ENCODE measurements around the gene C1D.

The C1D gene

DNA sequence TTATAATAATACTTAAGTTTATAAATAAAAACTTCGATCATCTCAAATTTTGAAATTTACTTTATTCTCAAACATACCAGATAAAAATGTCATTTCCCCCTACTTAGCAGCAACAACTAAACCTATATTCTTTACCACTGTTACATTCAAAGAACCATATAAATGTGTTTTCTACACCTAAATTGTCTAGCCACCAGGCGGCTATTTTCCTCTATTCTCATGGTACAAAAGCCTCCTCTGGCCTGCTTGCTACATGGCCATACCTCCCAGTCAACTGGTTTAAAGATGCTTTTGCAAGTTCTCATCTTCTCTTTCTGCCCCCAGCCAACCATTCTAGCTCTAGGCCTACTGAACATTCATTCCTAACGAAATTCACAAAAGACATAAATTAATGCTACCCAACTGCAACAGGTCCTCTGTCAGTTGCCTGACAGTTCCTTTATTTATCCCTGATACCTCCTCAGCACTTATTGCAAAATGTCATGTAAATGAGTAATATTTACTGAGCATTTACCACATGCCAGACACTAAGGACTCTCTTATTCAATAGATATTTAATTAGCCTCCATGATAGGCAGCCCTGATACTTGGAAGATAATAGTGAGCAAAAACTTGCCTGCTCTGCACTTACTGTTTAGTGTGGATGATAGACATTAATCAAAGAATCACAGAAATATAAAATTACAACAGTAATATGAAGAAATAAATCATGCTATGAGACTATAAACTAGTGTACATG is 5.0 kb downstream of the C1D start:
- no peak for DNase-seq

DNA sequence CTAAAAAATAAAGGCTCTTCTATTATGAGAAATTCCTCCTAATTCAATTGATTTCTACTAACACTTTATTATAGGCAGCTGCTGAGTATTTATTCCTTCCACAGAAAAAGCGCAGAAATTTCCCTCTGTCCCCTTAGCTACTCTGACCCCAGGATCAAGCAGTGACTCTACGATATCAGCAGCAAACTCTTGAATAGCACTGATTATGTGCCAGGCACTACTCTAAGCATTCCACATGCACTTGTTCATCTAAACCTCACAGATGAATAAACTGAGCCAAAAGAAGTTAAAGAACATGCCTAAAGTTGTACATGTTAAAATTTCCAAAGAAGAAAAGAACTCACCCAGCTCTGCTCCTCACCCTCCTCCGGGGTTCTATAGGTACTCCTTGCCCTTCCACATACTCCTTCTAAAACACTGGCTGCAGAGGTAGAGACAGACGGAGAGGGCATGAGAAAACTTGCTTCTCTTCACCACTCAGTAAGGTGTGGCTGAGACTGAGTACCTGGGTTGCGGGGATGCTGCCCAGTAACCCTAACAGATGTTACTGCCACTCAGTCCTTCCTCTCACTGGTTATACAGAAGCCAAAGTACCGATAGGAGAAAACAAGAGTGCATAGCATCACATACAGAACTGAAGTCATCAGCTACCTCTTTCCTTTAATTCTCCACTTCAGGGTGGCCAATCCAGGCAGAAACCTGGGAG is 9.9 kb downstream of the C1D start:
- no peak for DNase-seq

DNA sequence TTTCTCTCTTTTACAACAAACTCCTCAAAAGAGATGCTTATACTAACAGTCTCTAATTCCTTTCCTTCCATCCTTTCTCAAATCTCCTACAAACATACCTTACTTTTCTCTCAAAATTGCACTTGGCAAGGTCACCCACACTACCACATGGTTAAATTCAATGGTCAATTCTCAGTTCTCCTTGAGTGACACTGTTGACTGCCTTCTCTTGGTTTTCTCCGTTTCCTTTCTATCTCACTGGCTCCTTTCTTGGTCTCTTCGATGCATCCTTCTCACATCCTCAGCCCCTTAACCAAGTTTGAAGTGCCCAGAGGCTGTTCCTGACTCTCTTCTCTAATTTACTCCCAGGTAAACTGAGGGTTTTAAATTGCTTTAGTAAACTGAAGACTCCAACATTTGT is 12.5 kb downstream of the C1D start:
- no peak for DNase-seq

DNA sequence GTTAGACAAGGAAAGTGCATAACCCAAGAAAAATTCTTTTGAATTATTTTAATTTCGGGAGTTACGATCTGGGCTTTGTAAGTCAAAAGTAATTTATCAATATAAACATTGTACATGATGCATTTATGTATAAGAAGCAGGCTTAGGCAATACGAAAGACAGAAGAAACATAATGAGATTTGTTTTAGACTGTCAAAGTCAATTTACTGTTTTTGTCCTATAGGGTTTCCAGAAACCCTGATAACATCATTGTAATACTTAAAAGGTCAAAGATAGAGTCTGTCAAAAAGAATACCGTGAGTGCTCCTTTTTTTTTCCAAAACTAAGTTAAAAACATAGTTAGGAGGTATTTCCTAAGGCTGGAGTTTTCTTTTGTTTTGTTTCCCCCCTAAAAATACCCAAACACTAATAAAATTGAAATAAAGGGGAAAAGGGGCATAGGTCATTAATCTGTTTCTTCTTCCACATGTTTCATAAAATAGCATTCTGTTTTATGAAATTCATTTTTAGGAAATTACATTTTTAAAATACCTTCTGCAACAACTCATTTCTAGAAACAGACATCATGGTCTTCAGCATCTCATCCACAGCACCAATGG is 16.1 kb downstream of the C1D start:
- no peak for DNase-seq

DNA sequence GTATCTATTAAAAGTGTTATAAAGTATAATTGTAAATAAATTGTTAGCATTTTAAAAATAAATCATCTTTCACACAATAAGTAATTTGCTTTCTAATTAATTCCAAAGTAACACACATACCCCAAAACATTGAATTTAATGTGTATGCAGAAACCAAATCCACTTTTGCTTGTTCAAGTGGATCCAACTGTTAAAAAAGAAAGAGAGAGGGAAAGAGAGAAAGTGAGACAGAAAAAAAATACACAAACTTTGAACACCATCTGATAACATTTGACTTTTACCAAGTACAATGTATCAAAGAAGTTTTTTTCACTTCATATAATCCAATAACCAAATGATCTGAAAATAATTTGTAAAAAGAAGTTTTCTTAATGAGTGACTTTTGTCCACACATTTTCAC is 16.6 kb downstream of the C1D start:
- no peak for DNase-seq

DNA sequence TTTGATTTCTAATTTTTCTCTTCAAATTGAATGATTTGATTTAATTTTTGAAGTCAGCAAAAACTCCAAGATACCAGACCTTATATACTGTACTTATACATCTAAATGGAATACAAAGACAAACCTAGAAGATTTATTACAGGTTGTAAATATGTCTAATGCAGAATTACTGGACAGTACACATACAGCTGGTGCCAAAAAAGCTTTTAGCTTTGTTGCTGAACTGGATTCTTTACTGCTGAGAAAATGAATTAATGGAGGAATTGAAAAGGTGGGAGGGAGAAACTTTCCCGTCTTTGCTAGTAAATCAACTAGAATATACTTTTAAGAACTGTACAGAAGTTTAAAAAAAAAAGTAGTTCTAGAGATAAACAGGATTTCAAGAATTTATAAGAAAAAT is 17.5 kb downstream of the C1D start:
- no peak for DNase-seq

DNA sequence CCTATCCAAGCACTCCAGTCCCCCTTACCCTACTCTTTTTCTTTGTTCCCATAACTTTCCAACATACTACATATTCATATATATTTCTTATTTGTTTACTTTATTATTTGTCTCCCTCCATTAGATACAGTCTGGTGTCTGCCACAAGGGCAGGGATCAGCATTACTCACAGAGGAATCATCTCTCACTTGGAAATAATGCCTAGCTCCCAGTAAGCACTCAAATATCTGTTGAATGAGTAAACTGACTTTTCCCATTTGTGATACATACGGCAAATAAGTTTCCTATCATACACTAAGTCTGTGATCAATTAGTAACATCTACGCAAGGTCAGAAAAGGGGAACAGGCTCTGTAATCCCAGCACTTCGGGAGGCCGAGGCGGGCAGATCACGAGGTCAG is 18.7 kb downstream of the C1D start:
- no peak for DNase-seq

DNA sequence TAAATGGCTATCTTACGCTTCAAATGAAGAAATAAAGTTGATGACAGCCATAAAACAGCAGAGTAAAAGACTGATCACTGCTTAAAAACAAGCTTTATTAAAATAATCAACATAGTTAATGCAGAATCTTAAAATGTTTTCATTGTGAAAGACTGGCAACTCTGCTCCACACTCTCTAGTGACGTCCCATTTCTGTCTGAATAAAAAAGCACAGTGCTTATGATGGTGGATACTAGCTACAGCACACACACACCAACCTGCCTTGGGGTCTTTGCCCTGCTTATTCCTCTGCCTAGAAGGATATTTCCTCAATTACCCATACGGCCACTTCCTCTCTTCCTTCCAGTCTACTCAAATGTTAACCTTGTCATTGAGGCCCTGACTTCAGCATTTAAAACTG is 19.1 kb downstream of the C1D start:
- DNase-seq, result no peak

DNA sequence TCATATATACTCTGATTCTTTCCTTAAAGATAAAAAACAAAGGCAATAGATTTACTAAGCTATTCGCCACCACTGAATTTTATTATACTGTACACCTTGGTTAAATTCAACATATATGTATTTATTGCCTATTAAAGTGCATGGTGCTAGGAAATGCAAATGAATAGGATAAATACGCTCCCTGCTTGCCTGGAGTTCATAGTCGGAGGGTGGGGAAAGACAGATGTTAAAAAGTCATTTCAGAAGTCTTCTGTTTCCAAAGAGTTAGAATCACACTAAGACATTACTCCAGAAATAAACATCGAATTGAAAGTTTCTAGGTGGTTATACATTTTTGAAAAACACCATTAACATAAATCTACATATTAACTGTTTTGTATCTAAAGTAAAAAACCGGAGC is 19.8 kb downstream of the C1D start:
- no peak for DNase-seq

DNA sequence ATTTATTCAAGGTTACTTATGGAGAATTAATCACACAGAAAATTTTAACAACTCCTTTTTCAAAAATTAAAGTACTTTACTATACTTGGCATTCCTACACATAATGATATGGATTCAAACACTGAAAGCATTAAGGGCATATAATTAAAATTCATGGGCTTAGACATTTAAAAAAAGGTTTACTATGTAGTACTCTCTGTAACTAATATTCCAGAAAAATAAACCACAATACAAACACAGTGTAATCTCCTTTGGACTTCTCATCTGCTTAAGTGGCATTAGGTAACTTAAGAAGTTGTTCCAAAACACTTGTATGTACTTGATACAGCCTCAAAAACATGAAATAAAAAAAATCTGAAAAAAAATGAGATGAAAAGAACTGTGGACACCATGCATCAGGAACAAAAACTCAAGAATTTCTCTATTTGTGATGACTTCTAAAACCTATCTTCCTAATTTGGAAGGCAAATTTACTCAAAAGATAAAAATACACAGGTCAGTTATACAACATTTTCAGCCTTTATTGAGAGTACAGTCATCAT is 21.0 kb downstream of the C1D start:
- no peak for DNase-seq

DNA sequence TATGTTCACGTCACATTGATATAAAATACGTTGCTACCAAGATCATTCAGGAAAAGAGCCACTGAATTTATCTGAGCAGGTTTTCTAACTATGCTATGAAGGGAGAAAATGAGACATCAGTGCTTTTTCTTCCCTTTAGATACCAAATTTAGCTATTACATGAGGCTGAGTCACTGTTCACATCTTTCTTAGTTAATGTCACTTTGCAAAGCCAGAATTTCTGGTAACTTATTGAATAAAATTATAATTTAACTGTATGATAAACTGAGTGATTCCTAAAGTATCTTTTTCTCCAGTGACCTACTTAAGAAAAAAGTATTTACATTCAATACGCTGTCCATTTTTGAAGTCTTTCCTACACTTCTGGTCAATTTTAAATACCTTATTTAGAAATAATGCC is 22.7 kb downstream of the C1D start:
- DNase-seq, result no peak

DNA sequence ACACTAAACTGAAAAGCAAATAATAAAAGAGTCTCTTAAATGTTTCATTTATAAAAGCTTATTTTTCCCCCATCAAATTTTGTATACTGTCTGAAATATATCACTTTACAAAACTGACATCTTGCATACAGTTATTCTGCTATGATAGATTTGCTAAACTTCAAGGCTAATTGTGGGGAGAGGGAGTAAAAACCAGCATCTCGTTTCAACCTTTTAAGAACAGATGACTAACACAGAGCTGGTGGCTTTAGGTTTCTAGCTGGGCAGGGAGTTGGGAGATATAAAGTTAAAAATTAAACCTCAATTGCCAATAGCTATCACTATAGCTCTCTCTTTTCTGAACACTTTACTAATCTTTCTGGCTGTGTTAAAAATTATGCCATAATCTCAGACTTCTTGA is 23.5 kb downstream of the C1D start:
- no peak for DNase-seq

DNA sequence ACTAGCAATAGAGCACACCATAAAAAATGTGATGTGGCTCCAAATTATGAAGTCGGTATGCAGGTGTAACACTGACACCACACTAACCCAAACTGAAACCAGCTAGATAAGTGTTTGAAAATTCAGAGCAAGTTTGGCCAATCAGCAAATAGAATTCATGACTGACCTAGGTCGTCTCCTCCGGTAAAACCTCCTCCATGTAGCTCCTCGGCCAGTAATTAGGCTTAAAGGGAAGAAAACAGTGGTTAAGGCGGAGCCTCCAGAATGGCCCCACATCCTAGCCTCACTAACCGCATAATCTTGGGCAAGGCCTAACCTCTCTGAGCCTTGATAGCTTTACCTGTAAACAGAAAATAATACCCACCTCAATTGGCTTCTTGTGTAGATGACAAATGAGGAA is 30.1 kb downstream of the C1D start:
- no peak for DNase-seq

DNA sequence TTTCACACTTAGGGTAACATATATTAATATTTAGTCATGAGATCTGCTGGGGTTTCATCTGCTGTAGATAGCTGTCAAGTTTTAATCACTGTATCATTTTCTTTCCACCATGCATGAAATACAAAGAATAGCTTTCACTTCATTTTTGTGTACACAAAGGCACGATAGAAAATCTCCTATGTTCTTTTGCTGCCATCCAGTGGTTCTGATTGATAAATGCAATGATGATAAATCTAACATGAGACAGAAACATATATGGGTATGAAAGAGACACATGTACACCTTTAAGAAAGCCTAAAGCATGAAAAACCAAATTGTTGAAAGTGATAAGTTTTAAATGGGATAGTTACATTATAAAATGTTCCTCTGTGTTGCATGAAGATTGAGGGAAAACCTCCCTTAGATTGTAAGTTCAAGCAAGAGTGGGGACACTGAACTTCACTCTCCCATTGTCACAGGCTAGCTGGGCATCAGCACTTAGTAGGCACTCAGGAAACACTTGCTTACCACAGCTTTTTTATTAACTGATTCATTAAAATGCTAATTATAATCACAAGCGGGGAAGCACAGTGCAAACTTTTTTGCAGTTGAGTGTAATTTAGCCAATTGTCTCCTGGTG is 31.2 kb downstream of the C1D start:
- DNase-seq, result no peak

DNA sequence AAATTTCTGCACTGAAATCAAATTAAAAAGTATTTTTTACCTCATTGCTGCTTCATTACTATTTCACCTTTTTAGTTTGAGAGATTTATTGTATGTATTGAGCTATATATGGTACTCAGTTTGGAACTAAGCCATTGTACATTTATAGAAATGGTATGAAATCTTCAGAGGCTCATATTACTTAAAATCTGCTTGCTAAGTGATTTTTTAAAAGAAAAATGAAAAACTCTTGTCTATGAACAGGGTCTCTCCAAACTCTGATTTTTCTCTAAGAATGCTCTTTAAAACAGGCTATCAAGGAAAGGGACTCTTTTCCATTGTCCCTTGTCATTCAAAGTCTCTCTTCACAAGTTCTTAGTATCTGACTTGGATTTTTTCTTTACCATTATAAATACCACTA is 31.8 kb downstream of the C1D start:
- no peak for DNase-seq

DNA sequence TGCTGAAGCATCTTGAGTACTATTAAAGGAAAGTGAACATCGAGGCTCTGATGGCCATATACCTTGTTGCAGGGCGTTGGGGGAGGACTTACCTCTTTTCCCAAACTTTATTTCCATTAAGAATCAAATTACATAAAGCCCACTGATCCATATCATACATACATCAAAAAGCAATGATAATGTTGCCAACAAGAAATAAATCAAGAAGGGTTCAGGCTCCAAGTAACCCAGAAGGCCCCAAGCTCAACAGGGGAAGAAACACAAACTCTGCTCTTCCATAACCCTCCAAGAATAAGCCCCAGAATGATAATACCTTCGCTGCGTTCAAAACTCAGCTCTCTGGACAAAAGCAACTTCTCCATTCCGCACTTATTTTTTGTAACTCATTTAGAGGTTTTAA is 32.3 kb downstream of the C1D start:
- no peak for DNase-seq

DNA sequence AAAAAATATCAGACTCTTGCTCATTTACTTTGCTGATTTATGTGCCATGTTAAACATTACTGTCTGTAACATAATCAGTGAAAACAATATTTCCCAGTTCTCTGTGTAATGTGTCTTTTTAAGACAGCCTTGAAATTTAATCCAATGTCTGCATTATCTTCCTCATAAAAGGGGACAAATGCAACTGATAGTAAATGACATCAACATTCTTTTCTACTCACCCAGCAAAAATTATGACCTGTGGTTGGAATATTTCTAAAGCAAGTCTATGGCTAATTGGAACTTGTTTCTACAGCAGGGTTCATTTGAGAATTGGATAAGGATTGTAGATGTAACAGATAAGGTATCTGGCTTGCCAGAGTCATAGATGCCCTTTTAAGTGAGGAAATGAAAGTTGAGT is 34.8 kb downstream of the C1D start:
- no peak for DNase-seq

DNA sequence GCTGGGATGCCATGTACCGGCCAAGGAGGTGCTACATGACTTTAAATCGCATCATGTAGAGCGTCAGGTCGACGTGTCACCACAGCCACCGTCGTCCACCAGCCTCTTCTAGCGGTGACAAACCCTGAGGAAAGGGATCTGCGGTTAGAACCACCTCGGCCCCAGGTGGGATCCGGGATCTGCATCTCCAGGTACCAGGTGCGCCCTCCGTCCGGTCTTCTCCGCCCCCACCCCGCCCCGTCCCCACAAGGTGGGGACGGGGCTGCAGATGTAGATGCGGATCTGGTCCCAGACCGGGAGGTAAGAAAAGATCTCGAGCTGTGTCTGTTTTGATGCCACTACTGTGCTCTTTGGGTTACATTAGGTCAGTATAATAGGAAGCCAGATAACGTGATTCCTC is 38.4 kb downstream of the C1D start:
- DNase-seq, result no peak

DNA sequence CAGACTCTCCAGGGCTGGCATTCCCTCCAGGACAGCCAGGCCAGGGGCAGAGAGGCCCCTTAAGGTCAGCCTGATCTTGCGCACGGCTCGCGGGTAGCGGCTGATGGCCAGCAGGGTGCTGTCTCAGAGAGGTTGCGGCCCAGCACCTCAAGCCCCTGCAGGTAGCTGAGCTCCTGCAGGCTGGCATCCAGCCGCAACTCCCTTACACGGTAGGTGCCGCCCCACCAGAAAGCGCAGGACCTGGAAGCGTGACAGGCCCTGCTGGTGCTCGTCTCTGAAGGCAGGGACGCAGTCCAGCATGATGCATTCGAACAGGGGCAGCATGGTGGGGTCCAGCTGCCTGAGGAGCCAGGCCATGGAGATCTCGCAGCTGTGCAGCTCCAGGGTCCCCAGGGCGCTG is 38.9 kb downstream of the C1D start:
- no peak for DNase-seq

DNA sequence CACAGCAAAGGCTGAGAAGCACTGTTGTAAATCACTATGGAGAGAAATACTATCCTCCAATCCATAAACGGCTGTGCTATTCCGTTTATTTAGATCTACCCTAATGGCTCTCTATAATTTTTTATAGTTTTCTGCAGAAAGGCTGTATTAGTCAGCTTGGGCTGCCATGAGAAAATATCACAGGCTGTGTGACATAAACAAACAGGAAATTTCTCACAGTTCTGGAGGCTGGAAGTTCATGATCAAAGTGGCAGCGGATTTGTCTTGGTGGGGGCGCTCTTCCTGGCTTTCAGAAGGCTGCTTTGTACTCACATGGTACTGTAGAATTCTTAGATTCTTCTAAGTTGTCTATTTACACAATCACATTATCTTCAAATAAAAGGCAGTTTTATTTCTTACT is 44.1 kb downstream of the C1D start:
- DNase-seq, result no peak

DNA sequence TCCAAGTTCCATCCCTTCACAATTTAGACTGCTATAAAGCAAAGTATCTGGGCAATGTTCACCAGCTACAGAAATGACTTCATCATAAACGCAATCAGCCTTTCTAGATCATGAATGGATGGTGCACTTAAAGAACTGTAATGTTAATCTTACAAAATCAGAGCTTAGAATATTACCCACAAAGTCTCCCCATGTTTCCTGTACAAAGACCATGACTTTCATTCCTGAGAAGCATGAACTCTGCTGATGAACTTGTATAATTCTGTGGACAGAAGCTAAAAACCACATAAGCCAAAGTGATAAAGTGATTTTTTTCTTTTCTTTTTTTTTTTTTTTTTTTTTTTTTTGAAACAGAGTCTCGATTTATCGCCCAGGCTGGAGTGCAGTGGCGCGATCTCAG is 53.3 kb downstream of the C1D start:
- DNase-seq, result no peak

DNA sequence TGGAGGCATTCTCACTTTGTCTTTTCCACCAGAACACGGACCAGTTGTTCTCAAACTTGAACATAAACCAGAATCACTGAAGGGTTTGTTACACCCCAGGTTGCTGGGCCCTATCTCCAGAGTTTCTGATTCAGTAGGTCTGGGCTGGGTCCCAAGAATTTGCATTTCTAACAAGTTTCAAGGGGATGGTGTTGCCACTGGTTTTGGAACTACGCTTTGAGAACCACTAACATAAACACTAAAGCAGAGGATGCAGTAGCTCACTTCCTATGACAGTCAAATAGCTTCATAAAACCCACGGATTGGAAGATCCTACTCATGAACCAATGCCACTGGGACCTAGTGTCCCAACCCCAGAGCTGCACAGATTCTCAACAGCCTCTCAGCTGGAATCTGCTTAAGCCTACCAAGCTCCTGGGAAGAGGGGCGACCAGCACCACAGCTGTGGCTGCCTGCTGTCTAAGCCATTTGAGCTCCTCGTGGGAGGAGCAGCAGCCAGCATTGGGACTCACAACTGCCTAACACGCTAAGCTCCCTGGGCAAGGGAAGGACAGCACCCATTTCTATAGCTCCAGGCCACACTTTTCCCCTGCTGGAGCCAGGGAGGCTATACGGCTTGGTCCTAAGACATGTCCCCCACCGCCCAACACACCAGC is 62.5 kb downstream of the C1D start:
- no peak for DNase-seq

DNA sequence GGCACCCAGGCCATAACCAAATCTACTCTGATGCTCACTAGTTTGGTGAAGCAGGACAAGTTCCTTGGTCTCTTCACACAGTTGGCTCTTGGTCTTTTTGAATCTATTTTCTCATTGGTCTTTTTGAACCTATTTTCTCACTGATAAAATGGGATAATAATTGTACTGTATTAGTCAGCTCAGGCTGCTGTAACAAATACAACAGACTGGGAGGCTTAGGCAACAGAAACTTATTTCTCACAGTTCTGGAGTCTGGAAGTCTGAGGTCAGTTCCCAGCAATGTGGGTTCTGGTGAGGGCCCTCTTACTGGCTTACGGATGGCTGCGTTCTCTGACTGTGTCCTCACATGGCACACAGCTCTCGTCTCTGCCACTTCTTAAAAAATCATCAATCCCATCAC is 63.5 kb downstream of the C1D start:
- no peak for DNase-seq

All from activated CD4-positive, alpha-beta T cell treated with anti-CD3 and anti-CD28 coated beads for 4 hours (primary cell).